ENCODE results near the gene TMEM63B. TPM values are rescaled to one million over a fixed set of nuclear protein-coding genes. Genes with fewer than 3 reads are reported as not detected.

The TMEM63B gene
- total and polyA plus RNA-seq, 9 of the 15 experiments (the other 6 are each of a cell fraction or from before 2014, with no cell fraction given), result 0.14 to 39.4 (median 14.4) TPM

GRCh38 chr6:44133981-44134711 is 6.8 kb downstream of the TMEM63B start (continued):
- no peak for TF ChIP-seq MGA (IDR thresholded peaks at IDR 0.05)
- peak; percentile 71; the same call in 1 of the 2 replicates for TF ChIP-seq EHMT2 (IDR thresholded peaks at IDR 0.05)
- TF ChIP-seq GABPB1 (CRISPR knock-in tag; IDR thresholded peaks at IDR 0.05), result no peak
- no peak for TF ChIP-seq ZBTB40 (IDR thresholded peaks at IDR 0.05)
- no peak for TF ChIP-seq ZBTB40 (CRISPR knock-in tag; IDR thresholded peaks at IDR 0.05)
- peak; percentile 100 for TF ChIP-seq ZBTB7A (IDR thresholded peaks at IDR 0.05; ENCODE audit: borderline replicate concordance, control insufficient read depth, low read depth, low read length)
